OCI-LY7 (cell line): Measurements from ENCODE around the gene NISCH. TPM values are rescaled to one million over a fixed set of nuclear protein-coding genes. Genes with fewer than 3 reads are reported as not detected.

Source experiments
- BruUV-seq: library from RNA; stranded (reverse); fragments of 400-500 nt; replicated peaks from 2 replicates; lab custom pipeline; 2021; lab: Mats Ljungman, UMichigan
- CTCF ChIA-PET: fragments of 300-600 bp; sonication (Branson Sonifier 250); formaldehyde crosslinking; loops from one replicate; lab custom pipeline; 2022; ENCODE audit warnings: antibody characterized with exemption; ENCODE audit not compliant: unreplicated experiment; lab: Charles Lee
- POLR2A ChIA-PET: fragments of 300-600 bp; sonication (Branson Sonifier 250); formaldehyde crosslinking; loops from one replicate; lab custom pipeline; 2022; ENCODE audit warnings: antibody characterized with exemption; lab: Charles Lee
- DNase-seq: peaks from one replicate; pipeline ENCODE4 v3.0.0-alpha.2; 2015; ENCODE audit warnings: low spot score
- H2AFZ ChIP-seq: fragments of 200-600 bp; sonication (generic), shearing (Covaris generic); 2 replicates; pipeline ENCODE4 v1.6.1; 2014; ENCODE audit warnings: mild to moderate bottlenecking, antibody characterized with exemption, low read length, moderate library complexity
- H3K27ac ChIP-seq: fragments of 200-600 bp; sonication (generic); 2 replicates; pipeline ENCODE4 v1.5.1; 2014; ENCODE audit warnings: mixed run types, low read depth, mild to moderate bottlenecking, moderate library complexity, low read length, inconsistent platforms; ENCODE audit not compliant: poor library complexity, severe bottlenecking
- H3K36me3 ChIP-seq: fragments of 200-600 bp; sonication (generic); 2 replicates; pipeline ENCODE4 v1.6.1; 2014; ENCODE audit warnings: mild to moderate bottlenecking, antibody characterized with exemption, low read length, moderate library complexity, mixed read lengths; ENCODE audit not compliant: insufficient read depth
- H3K4me1 ChIP-seq: fragments of 200-600 bp; sonication (generic); 2 replicates; pipeline ENCODE4 v1.5.1; 2014; ENCODE audit warnings: mild to moderate bottlenecking, low read length; ENCODE audit not compliant: insufficient read depth, poor library complexity, severe bottlenecking
- H3K4me2 ChIP-seq: fragments of 200-600 bp; sonication (generic); 2 replicates; pipeline ENCODE4 v1.6.1; 2014; ENCODE audit warnings: mild to moderate bottlenecking, low read length
- H3K4me3 ChIP-seq: fragments of 200-600 bp; sonication (generic); 2 replicates; pipeline ENCODE4 v1.5.1; 2014; ENCODE audit warnings: mild to moderate bottlenecking, low read depth, low read length; ENCODE audit not compliant: poor library complexity, severe bottlenecking
- H3K79me2 ChIP-seq: fragments of 200-600 bp; sonication (generic); 2 replicates; pipeline ENCODE4 v1.6.1; 2016; ENCODE audit warnings: low read depth, mild to moderate bottlenecking, low read length, moderate library complexity, mixed read lengths; ENCODE audit not compliant: insufficient read depth
- H3K9me2 ChIP-seq: fragments of 200-600 bp; sonication (generic); 2 replicates; pipeline ENCODE4 v1.6.1; 2016; ENCODE audit warnings: mild to moderate bottlenecking, low read length, mixed read lengths; ENCODE audit not compliant: insufficient read depth
- H3K9me3 ChIP-seq: fragments of 200-600 bp; sonication (generic); 2 replicates; pipeline ENCODE4 v1.6.1; 2014; ENCODE audit warnings: mild to moderate bottlenecking, mixed run types, low read length, mixed read lengths
- H4K20me1 ChIP-seq: fragments of 200-600 bp; sonication (generic); 2 replicates; pipeline ENCODE4 v1.6.1; 2014; ENCODE audit warnings: mild to moderate bottlenecking, antibody characterized with exemption, low read length, moderate library complexity, mixed read lengths; ENCODE audit not compliant: insufficient read depth
- CTCF ChIP-seq: fragments of 200-600 bp; sonication (generic); conservative IDR thresholded peaks from 2 replicates; pipeline ENCODE4 v1.5.1; 2014; ENCODE audit warnings: mild to moderate bottlenecking, antibody characterized with exemption, low read length, moderate library complexity, mixed read lengths
- EZH2phosphoT487 ChIP-seq: fragments of 200-600 bp; sonication (generic); IDR thresholded peaks from 2 replicates; pipeline ENCODE4 v1.6.1; 2018; ENCODE audit warnings: low read depth, borderline replicate concordance, mild to moderate bottlenecking, mixed run types, antibody characterized with exemption, low read length, moderate library complexity, mixed read lengths
- intact Hi-C: fragments of 100-400 bp; cut with micrococcal nuclease; formaldehyde crosslinking; loops from one replicate; pipeline ENCODE4 v1.10.0; 2022; ENCODE audit not compliant: unreplicated experiment
- total RNA-seq, 2 experiments: library from RNA; depleted of rRNA in 1 of 2; stranded (reverse); fragments of >200 nt in 1 of 2; shearing (Covaris generic) in 1 of 2; gene quantifications; 2 replicates each; pipeline ENCODE4 v1.2.3, GENCODE V29; 2014 to 2022

The NISCH gene
- total RNA-seq, 2 experiments from 2014 or later, result 60.5 to 73.3 TPM

GRCh38 chr3:52513281-52513680 lies 57.9 kb downstream of the NISCH start:
- no peaks in the 10 kb centered on the region for H3K36me3 ChIP-seq
- no peaks in the 10 kb centered on the region for H4K20me1 ChIP-seq
- no peak overlapping the region for H3K4me3 ChIP-seq
- H3K9me3 ChIP-seq, result no peaks in the 10 kb centered on the region
- H2AFZ ChIP-seq, result no peak overlapping the region
- no peak for TF ChIP-seq CTCF
- TF ChIP-seq EZH2phosphoT487, result no peak
- BruUV-seq, result no TSS peak
- ChIA-PET CTCF (no interaction called here), POLR2A (interaction anchor here (0.6 kb wide), 1 partner anchor 240 kb away, joined by 3 read pairs; no protein-coding TSS in a partner anchor)
- no peak overlapping the region for H3K27ac ChIP-seq
- no peaks in the 10 kb centered on the region for H3K9me2 ChIP-seq
- no peak for DNase-seq
- intact Hi-C loops, result no loop called here
- H3K4me2 ChIP-seq, result no peak overlapping the region
- no peaks in the 10 kb centered on the region for H3K4me1 ChIP-seq
- no peaks in the 10 kb centered on the region for H3K79me2 ChIP-seq

- no peaks in the 10 kb centered on the region for H3K9me2 ChIP-seq
- H3K4me2 ChIP-seq, result no peak overlapping the region
- H3K9me3 ChIP-seq, result no peaks in the 10 kb centered on the region
- intact Hi-C loops, result no loop called here
- TF ChIP-seq CTCF, result no peak
- TF ChIP-seq EZH2phosphoT487, result no peak
- no peak overlapping the region for H3K27ac ChIP-seq
- ChIA-PET CTCF (no interaction called here), POLR2A (no interaction called here)
- BruUV-seq, result no TSS peak
- H2AFZ ChIP-seq, result no peak overlapping the region
- H3K4me1 ChIP-seq, result no peaks in the 10 kb centered on the region
- no peaks in the 10 kb centered on the region for H4K20me1 ChIP-seq
- H3K4me3 ChIP-seq, result no peak overlapping the region
- no peaks in the 10 kb centered on the region for H3K79me2 ChIP-seq
- no peak for DNase-seq
- no peaks in the 10 kb centered on the region for H3K36me3 ChIP-seq
Measured at GRCh38 chr3:52514576-52514975, 59.2 kb downstream of the NISCH start.

- H2AFZ ChIP-seq, result no peak overlapping the region
- CTCF ChIA-PET, result no interaction called here
- no peaks in the 10 kb centered on the region for H3K9me2 ChIP-seq
Measured at GRCh38 chr3:52515192-52515591, 59.8 kb downstream of the NISCH start.

More at GRCh38 chr3:52515192-52515591, 59.8 kb downstream of the NISCH start:
- no peaks in the 10 kb centered on the region for H3K36me3 ChIP-seq
- intact Hi-C loops, result loop anchor here (1.0 kb wide), 1 partner anchor 44 kb away; no protein-coding TSS in a partner anchor
- no peaks in the 10 kb centered on the region for H4K20me1 ChIP-seq
- no peak overlapping the region for H3K27ac ChIP-seq
- POLR2A ChIA-PET, result no interaction called here
- no peak overlapping the region for H3K4me2 ChIP-seq
- H3K9me3 ChIP-seq, result no peaks in the 10 kb centered on the region
- no TSS peak for BruUV-seq
- TF ChIP-seq EZH2phosphoT487 (no peak), CTCF (no peak)
- no peaks in the 10 kb centered on the region for H3K4me1 ChIP-seq
- H3K79me2 ChIP-seq, result no peaks in the 10 kb centered on the region
- no peak overlapping the region for H3K4me3 ChIP-seq
- DNase-seq, result no peak
